HK-2 (cell line): Measurements from ENCODE around the gene ELAVL1.
"Not testable (repeated sequence)": the region's sequence is repeated elsewhere in the genome, so short reads cannot be mapped to it uniquely, and the experiment has no call there.

Experiments used
- DNase-seq: peaks from one replicate; pipeline ENCODE4 v3.0.0-alpha.2; 2018; ENCODE audit not compliant: unreplicated experiment

ELAVL1 gene

DNA sequence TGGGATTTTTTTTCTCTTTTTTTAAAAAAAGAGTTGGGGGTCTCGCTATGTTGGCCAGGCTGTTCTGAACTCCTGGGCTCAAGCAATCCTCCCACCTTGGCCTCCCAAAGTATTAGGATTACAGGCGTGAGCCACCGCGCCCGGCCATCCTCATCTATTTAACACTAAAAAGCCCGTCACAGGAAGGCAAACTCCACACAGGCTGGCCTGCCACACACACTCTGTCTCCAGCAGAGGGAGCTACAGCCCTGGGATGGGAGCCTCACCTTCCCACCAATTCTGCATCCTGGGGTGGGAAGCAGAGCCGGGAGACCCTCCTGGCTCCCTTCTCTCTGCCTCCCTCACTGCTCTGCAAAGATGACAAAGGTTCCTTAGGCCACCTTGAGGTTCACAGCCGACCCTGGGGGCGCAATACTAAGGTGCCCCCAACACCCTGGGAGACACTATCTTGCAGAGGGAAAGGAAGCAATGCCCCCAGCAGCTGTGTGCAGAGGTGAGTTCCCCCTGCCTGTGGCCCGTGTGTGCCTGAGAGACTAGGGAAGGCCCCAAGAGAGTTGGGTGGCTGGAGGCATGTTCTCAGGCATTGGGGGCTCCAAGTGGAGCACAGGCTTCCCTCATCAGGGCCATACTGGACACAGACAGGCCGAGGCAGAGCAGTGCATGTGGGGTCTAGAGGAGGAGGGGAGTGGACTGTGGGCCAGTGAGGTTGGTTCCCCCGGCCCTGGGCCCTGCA, 34.6 kb downstream of the ELAVL1 start:
- DNase-seq: peak; percentile 39

DNA sequence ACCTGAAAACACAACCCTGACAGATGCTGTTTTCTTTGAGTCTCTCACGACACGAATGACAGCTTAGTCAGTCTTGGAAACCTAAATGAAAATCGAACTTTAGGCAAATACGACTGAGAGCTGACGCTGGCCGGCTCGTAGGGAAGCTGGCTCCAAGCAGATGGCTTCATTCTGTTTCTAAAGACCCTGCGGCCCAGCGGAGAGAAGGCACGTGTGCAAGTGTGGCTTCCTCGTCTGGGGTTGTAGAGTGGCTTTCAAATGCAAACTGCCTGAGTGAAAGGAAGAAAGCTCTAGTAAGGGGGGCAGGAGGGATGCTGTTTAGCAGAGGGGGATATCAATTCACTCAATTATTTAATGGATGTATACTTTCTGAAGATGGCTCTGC, 35.9 kb downstream of the ELAVL1 start:
- DNase-seq: no peak

DNA sequence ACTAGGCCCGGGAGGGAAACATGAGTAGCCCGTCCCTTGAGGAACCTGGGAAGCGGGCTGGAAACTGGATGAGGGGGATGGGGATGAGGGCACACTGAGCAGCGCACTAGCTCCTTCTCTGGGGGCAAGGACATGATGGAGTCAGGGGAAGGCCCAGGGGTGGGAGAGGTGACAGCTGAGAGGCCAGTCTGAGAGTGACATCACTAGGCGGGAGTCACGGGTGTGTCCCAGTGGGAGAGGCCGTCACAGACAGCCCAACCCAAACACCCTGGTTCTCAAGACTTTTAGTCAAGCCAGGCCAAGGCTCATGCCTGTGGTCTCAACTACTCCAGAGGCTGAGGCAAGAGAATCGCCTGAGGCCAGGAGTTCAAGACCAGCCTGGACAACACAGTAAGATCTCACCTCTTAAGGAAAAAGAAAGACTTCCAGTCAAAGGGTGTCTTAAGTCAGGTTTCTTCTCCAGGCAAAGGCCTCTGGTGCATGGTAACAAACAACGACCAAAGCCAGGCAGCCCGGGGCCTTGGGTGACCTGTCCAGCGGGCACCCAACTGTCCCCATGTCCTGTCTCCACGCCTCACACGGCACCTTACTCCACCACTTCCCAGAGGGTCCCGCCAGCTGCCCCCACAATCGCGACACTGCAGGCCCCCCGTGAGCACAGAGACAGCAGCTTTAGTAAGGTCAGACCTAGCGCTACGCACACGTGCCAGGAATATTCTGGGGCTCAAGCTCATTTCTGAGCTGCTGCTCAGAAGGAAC, 36.5 kb downstream of the ELAVL1 start:
- DNase-seq: no peak

DNA sequence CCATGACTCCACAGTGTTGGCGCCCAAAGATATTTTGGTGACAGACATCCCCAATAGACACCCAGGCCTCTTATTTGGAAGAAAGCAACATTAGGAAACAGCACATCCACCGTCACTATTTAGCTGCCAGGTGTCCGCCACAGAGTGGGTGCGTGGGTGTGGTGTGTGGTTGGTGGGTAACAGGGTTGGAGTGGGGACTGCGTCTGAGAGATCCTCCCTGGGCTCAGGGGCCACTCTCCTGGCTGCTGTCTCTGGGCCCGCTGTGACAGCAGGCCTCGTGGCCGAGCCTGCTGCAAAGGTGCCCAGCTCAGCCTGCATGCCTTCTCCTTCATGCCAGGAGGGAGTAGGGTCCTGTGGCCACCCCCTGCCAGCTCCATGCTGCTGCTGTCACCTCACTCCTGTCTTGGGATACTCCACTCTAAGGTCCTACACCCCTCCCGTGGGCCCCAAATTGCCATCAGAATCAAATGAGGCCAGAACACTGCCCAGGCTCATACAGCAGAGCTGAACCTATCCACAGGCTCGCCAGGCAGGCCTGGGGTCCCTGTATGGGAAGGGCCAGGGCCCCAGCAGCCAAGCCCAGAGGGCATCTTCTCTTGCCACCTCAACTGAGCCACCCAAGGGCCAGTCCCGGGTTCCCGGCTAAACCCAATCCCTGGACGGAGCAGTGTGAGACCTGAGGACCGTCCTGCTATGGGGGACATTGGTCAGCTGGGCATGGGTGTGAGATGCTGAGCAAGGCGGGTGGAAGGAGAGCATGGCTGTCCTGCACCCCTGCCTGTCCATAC, 37.2 kb downstream of the ELAVL1 start:
- DNase-seq: no peak

DNA sequence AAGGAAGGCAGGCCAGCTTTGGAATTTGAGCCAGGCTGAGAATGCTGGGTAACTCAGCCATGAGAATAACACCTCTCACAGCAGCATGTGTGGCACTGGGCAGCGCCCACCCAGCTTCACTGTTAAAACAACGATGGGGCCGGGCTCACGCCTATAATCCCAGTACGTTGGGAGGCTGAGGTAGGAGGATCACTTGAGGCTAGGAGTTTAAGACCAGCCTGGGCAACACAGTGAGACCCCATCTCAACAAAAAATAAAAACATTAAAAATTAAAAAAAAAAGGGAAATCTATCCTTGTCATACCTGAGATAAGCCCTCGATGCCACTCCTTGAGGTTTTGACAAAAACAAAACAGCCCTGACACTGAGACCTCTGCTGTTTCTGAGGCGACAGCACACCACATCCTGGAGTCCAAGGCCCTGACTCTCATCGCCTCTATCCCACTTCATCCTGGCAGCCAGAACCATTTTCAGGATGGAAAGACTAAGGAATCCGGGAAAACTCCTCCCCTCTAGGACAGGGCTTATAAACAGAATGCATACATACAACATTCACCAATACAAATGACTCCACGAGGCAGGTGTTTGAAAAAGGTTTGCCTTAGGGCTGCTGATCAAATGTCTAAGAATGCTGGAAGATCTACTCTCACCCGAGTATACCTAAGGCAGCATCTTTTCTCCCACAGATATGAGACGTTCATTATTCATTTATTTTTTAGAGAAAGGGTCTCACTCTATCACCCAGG, 39.3 kb downstream of the ELAVL1 start:
- no peak for DNase-seq

DNA sequence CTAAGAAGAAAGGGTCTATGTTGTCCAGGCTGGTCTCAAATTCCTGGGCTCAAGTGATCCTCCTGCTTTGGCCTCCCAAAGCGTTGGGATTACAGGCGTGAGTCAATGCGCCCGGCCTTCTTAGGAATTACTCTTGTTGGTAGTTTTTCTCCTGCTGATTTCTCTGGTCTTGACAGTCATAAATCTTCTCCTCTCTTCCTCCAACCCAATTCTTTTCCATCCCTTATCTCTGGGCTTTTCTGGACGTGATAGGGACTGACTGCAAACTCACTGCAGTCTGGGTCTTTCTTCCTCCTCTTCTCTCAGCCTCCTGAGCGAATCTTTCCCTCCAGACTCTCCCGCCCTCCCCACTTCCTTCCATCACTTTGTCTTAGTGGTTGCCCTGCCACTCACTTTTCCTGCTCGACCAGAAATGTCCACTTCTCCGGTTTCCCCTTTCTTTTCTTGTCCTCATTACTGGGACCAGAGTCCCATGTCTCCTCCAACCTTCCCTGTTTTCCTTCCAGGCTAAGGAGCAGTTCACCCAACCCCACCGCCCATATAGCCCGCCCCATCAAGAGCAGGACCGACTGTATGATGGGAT, 40.1 kb downstream of the ELAVL1 start:
- DNase-seq: no peak

DNA sequence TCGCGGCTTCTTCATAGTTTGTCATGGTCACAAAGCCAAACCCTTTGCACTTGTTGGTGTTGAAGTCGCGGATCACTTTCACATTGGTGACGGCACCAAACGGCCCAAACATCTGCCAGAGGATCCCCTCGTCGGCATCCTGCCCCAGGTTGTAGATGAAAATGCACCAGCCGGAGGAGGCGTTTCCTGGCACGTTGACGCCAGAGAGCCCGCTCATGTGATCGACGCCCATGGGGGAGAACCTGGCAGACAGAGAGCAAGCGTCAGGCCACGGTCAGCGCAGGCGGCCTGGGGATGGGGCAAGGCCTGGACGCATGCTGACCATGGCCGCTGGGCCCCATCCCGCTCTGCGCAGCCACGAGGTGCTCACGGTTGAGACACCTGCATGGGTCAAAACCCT, 41.9 kb downstream of the ELAVL1 start:
- no peak for DNase-seq

DNA sequence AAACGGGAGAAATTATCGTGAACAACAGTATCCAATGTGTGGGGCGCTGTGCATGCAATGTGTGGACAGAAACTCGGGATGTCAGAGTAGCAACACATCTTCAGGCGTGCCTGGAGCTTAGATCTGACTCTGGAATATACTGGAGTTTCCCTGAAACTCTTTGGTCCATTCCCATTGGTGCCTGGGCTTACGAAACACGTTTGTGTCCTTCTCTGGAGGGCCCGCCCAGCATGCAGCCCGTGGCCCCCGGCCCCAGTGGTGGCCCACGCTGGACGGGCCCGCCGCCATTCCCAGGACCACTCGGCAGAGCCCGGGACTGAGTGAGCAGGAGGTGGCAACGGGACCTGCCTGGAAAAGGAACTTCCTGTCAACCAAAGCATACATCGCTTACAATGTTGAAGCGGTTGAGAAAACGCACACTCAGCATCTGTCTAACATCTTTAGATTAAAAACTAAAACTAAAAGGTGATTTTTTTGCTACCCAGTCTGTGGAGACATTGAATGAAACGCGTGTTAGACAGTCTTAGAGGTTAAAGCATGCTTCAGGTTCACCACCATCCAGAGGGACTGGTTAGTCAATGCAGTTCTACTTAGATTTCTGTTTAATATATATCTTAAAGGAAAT, 42.7 kb downstream of the ELAVL1 start:
- no peak for DNase-seq

DNA sequence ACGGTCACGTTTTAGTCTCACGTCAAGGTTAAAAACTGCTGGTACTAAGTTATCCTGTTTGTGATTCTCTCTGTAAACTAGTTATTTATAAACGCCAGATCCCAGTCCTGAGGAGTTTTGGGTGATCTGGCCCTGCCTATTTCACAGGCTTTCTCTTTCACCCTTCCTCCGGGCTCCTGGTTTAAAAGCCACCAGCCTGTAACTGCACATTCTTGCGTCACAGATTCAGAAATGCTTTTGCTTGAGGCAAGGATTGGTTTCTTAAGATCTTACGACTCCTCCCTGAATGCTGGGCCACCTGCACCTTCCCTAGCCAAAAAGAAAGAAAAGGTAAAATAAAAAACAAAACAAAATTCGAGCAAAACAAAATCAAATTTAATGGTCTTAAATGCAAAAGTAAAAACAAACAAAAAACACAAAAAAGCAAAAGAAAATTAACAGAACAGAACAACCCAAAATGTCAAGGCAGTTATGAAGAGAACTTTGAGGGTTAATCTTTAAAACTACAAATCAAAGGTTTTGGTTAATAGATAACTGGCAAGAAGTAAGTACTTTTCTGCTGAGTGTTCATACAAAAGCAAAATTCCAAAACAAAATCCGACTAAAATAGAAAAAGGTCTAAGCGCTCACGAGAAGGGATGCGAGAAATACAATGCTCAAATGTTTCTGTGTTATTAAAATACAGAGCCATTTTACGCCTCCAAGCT, 43.4 kb downstream of the ELAVL1 start:
- DNase-seq: no peak

DNA sequence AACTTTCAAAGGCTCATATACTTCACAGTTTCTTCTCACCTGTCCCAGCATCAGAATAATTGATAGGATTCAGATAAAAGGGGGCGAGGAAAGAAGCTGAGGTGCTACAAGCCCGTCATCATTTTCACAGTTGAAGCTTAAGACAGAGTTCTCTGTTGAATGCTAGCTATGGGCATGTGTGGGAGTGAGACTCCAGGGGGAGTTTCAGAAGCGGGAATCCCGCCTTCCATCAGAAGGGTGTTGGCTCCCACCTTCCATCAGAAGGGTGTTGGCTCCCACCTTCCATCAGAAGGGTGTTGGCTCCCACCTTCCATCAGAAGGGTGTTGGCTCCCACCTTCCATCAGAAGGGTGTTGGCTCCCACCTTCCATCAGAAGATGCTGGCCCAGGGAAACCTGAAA, 44.4 kb downstream of the ELAVL1 start:
- DNase-seq: not testable (repeated sequence)

DNA sequence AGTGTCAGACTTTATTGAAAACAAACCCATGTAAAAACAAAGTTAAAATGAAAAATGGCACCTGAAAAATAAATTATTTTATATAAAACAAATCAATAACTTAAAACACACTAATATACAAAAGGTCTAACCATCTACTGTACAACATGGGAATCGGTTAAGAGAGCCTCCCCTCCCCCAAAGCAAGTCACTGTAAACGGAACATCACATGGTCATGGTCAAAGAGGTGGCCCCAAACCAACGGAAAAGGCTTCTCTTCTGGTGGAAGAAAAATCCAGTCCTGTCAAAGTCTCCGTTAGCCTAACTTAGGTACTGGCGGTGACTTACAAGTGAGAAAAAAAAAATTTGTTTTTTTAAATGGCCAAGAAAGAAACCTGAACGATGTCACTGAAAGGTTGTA, 46.2 kb downstream of the ELAVL1 start:
- no peak for DNase-seq

DNA sequence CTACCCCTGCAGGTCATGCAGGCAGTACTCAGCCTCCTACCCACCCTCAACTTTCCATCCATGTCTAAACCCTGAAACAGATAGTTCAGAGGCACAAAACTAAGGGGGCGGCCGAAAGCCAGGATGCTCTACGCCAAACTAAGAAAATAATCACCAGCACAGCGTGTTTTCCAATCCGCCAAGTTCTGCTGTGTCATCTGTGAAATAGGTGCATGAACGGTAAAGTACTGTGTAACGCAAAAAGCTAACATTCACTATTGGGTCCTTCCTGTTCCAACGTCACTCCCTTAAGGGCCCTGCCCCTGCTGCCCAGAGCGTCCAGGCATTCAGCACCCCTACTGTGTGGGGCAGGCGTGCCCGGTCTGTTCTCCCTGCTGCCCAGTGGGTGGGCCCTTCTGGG, 49.7 kb downstream of the ELAVL1 start:
- DNase-seq: no peak

DNA sequence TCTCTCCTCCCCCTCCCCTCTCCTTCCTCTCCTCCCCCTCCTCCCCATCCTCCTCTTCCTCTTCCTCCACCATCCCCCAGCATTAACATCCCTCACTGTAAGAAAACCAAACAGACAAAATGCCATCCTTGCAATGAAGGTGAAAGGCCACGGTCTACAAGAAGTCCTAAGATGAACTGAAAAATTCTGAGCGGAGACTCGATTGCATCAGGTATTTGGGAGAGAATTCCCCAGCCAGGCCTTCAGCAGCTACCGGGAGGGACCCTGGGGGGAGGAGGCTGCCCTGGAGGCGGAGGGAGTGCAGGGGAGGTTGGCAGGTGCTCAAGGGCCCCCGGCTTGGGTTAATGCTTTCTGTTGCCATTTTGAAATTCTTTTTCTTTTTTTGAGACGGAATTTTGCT, 51.9 kb downstream of the ELAVL1 start:
- DNase-seq: no peak

DNA sequence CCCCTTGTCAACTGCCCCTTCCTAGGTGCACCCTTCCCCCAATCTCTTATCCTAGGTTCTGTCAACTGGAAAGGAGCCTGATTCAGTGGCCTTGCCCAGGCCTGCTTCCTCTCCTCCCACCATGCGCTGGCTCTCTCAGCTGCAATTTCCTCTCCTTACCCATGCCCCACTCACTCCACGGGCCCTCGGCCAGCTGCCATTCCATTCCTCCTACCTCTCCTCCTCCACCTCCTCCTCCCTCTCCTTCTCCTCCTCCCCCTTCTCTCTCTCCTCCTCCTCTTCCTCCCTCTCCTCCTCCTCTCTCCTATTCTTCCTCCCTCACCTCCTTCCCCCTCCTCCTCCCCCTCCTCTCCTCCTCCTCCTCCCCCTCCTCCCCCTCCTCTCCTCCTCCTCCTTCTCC, 52.4 kb downstream of the ELAVL1 start:
- peak; percentile 49 for DNase-seq

DNA sequence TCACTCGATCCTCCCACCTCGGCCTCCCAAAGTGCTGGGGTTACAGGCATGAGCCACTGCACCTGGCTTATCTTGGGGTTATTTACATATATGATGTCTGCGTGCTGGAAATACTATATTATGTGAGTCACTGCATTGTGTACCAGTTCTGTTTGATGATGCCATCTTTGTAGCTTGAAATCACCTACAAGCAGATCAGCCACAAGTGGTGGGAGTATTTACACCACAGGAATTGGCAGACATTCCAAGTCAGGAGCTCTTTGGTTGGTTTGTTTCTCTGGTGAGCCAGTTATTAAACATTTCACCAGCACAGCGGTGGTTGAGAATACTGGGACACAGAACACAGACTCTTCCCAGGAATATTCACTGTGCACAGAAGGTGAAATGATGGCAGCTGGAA, 57.5 kb downstream of the ELAVL1 start:
- DNase-seq: no peak

DNA sequence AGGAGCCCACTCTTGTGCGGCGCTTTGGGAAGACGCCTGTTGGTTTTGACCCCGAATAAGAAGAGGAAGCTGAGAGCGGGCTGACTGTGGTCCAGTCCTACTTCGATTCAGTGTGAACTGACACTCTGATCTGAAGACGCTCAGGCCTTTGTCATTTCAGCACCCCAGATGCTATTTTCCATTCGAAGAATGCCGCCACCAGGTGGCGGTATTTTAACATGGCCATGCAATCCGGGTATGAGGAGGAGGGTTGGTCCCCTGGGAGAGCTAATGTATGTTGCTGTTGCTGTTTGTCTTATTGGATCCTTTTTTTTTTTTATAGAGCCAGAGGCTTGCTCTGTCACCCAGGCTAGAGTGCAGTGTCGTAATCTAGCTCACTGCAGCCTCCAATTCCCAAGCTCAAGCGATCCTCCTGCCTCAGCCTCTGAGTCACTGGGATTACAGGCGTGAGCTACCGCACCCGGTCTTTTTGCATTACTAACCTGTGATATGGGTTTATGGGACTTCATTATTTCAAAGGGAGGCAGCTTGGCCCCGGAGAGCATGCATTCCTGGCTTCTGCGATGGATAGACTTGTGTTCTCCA, 61.2 kb downstream of the ELAVL1 start:
- peak; percentile 80 for DNase-seq

DNA sequence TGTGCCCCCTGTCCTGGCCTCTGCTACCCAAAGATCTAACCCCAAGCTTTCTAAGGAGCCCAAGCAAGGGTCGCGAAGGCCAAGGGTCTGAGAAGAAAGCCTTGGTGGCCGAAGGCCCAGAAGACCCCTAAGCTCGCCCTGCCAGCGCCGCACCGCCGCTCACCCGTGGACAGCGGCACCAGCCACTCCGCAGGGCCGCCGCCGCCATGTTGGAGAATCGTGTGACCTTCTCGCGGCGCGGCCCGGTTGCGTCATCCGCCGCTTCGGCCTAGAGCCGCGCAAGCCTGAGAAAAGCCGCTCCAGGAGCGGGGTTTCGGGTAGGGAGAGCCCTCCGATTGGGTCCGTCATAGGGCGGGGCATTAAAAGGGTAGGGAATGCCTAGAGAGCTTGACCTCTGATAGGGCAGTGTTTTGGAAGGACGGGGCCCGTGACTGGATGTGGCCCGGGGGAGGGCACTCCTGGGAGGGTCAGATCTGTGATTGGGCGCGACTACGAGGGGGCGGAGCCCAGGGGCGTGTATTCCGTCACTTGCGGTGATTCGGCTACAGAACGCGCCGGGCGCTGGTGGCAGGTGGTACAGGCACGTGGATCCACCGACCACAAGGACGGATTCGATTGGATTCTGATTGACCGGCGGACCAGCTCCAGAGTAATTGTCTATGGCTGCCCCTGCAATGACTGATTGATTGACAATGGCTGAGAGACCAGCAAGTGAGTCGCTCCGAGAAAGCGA, 61.8 kb downstream of the ELAVL1 start, which contains the start of gene TIMM44:
TSS of gene TIMM44 (minus strand) at position 223 of the 733 bp plus-strand sequence. CDS start at position 208, 15 bp downstream.
- DNase-seq: peak; percentile 99

DNA sequence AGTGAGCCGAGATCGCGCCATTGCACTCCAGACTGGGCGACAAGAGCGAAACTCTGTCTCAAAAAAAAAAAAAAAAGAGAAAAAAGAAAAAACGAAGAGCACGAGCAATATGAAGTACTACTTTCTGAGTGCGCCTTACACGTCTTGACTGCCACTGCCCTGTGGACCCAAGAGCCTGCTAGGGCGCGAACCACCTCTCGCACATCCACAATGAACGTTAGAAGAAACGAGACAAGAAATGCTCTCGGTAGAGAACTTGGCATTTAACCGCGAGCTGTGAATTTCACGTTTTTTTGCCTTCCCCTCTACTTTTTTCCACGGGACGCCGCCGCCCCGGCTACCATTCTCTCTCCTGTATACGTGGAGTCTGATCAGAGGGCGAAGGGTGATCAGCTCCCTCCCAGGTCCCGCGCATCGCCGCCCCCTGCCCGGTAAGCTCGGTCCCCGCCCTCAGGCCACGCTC, 62.4 kb downstream of the ELAVL1 start:
- DNase-seq: no peak
